Heart left ventricle (tissue), 16 donors: ENCODE results near the gene CCDC146. TPM values are rescaled to one million over a fixed set of nuclear protein-coding genes. Genes with fewer than 3 reads are reported as not detected.
A peak's percentile ranks its signal among the peaks of the same experiment; 100 is the strongest.

Source experiments
- ATAC-seq, 4 donors: fragments of 200-7000 bp; cut with Tn5 transposase; one replicate each; pipeline ENCODE4 v1.9.1; 2020 to 2022; ENCODE audit warnings: moderate library complexity in 4 of 4, mild to moderate bottlenecking in 3 of 4, moderate number of reproducible peaks in 1 of 4
- DNase-seq, 5 donors: peaks; one replicate each; pipeline ENCODE4 v3.0.0-alpha.2; 2020
- H3K27ac ChIP-seq, 12 donors: fragments of 200-600 bp; sonication (generic) in 4 of 12; one replicate each; pipeline versions ENCODE4 v1.5.0 to v1.8.0; 2016 to 2022; ENCODE audit warnings: mild to moderate bottlenecking in 2 of 12
- H3K27me3 ChIP-seq, 9 donors: fragments of 200-600 bp; sonication (generic) in 2 of 9; one replicate each; pipeline versions ENCODE4 v1.5.1 to v1.8.0; 2016 to 2022; ENCODE audit warnings: mild to moderate bottlenecking in 3 of 9
- H3K36me3 ChIP-seq, 9 donors: fragments of 200-600 bp; sonication (generic) in 2 of 9; one replicate each; pipeline versions ENCODE4 v1.5.0 to v1.8.0; 2018 to 2022; ENCODE audit warnings: mild to moderate bottlenecking in 2 of 9
- H3K4me1 ChIP-seq, 12 donors: fragments of 200-600 bp; sonication (generic) in 4 of 12; one replicate each; pipeline versions ENCODE4 v1.5.0 to v1.8.0; 2016 to 2022; ENCODE audit warnings: mild to moderate bottlenecking in 3 of 12
- H3K4me3 ChIP-seq, 12 donors: fragments of 200-600 bp; sonication (generic) in 4 of 12; one replicate each; pipeline versions ENCODE4 v1.5.0 to v1.8.0; 2017 to 2022; ENCODE audit warnings: mild to moderate bottlenecking in 9 of 12, moderate library complexity in 4 of 12
- H3K9me3 ChIP-seq, 12 donors: fragments of 200-600 bp; sonication (generic) in 4 of 12; one replicate each; pipeline versions ENCODE4 v1.5.0 to v1.8.0; 2016 to 2022; ENCODE audit warnings: mild to moderate bottlenecking in 1 of 12
- CTCF ChIP-seq, 12 donors: fragments of 200-600 bp; sonication (generic) in 4 of 12; IDR thresholded peaks; one replicate each; pipeline versions ENCODE4 v1.5.0 to v1.8.0; 2018 to 2022; ENCODE audit warnings: antibody characterized with exemption in 12 of 12, mild to moderate bottlenecking in 5 of 12
- POLR2A ChIP-seq, 2 donors: fragments of 450-650 bp; IDR thresholded peaks; one replicate each; pipeline ENCODE4 v1.6.1; 2017; ENCODE audit warnings: antibody characterized with exemption in 2 of 2, mild to moderate bottlenecking in 2 of 2, moderate library complexity in 2 of 2
- WGBS, 4 donors: extraction: QIAGEN DNeasy Blood & Tissue Kit in 2 of 4; methylation state at CpG; one replicate each; pipeline versions ENCODE4 v1.1.5 to v1.1.7; 2013 to 2018; 5-methylcytosine and 5-hydroxymethylcytosine counted together
- intact Hi-C, 10 donors: fragments of 100-400 bp; cut with DNase I; formaldehyde crosslinking; loops; one replicate each; pipeline versions ENCODE4 v1.11.1 to v1.14.2; 2022
- polyA plus RNA-seq, 2 donors: library from polyadenylated mRNA; stranded (reverse); fragments of 200-250 nt; gene quantifications; one replicate each; pipeline ENCODE4 v1.2.3, GENCODE V29; 2013
- total RNA-seq, 9 donors: library from RNA; depleted of rRNA in 2 of 9; stranded (reverse); fragments of >200 nt in 2 of 9; fragmentation: NEBNext Ultra II Directional in 3 of 9; extraction: Animal tissue kit (Norgen Biotek cat#: 25700) in 3 of 9; gene quantifications; one replicate each; pipeline versions ENCODE4 v1.1.0 to v1.2.4, GENCODE V29; 2016 to 2023
- donor health status: ischemic (EF 13 %, LVEDD 7.1; RV severe dilation, severe dysfunction).
- donor health status: healthy with polysubstance abuse.
- donor health status: DM: no; HTN: yes; CAD: no.
- donor health status: DM: no; HTN: no; CAD: no.
- donor health status: ischemic (EF 25% LVEDD 6.9; RV normal size, moderate dysfunction).
- donor health status: ischemic (EF 25% LVEDD 5.7; RV mildly dilated, moderate dysfunction).
- donor health status: healthy.
- donor health status: DM: yes; HTN: yes; CAD: no.
- donor health status: ischemic (EF 35%, LVEDD 5.7; RV mildly dilated, moderate dysfunction).
- donor health status: nonischemic (EF 11% LVEDD 7.7; RV severe dilation, severe dysfunction).
- donor health status: DM: yes; HTN: yes; CAD: no.
- donor health status: PGD.
- donor health status: ischemic (EF 29% LVEDD 5.4; RV normal size, mild dysfunction).
- donor health status: nonischemic (EF 23%, LVEDD 6.1; RV moderate dilation, normal function).

CCDC146 gene
- total and polyA plus RNA-seq, 11 donors, result 2.1 to 13.3 (median 6.6) TPM

GRCh38 chr7:77253151-77253550 is 130.7 kb downstream of the CCDC146 start:
- no peak for DNase-seq
- H3K4me1 ChIP-seq, result peaks cover 0 to 14% (median 0%) of the 10 kb centered on the region in 12 donors
- peaks cover 0 to 4% (median 0%) of the 10 kb centered on the region in 9 donors for H3K36me3 ChIP-seq
- no peak overlapping the region for H3K27ac ChIP-seq
- H3K27me3 ChIP-seq, result no peaks in the 10 kb centered on the region
- H3K9me3 ChIP-seq, result no peaks in the 10 kb centered on the region
- intact Hi-C loops, result loop anchor here in 2 of 10 donors (5.0 kb wide), 2 partner anchors 69 to 74 kb away; no protein-coding TSS in a partner anchor
- TF ChIP-seq POLR2A (IDR thresholded peaks at IDR 0.05) (no peak), CTCF (IDR thresholded peaks at IDR 0.05) (no peak)
- ATAC-seq, result no peak
- no peak overlapping the region for H3K4me3 ChIP-seq
- 66 to 75% (median 68%) methylated on average over 3 of the region's 3 CpGs for WGBS, 4 donors

- no peaks in the 10 kb centered on the region for H3K9me3 ChIP-seq
- no peak for ATAC-seq
- intact Hi-C loops, result loop anchor here in 2 of 10 donors (5.0 kb wide), 2 partner anchors 68 to 73 kb away; no protein-coding TSS in a partner anchor
- H3K27me3 ChIP-seq, result no peaks in the 10 kb centered on the region
- no peak overlapping the region for H3K27ac ChIP-seq
- peaks cover 0 to 16% (median 0%) of the 10 kb centered on the region in 12 donors for H3K4me1 ChIP-seq
- no peak for DNase-seq
- no peak overlapping the region for H3K4me3 ChIP-seq
- TF ChIP-seq CTCF (IDR thresholded peaks at IDR 0.05) (no peak), POLR2A (IDR thresholded peaks at IDR 0.05) (no peak)
- peaks cover 0 to 4% (median 0%) of the 10 kb centered on the region in 9 donors for H3K36me3 ChIP-seq
Measured at GRCh38 chr7:77254429-77254828, 132.0 kb downstream of the CCDC146 start.

- 87 to 91% (median 89%) methylated on average over 2 of the region's 2 CpGs for WGBS, 4 donors
- no peak for ATAC-seq
- intact Hi-C loops, result loop anchor here in 2 of 10 donors (5.0 kb wide), 2 partner anchors 67 to 72 kb away; no protein-coding TSS in a partner anchor
Measured at GRCh38 chr7:77254915-77255314, 132.5 kb downstream of the CCDC146 start.

GRCh38 chr7:77258014-77258413 is 135.6 kb downstream of the CCDC146 start:
- ATAC-seq, result peak in 2 of 4 donors; percentile 11 to 34
- TF ChIP-seq POLR2A (IDR thresholded peaks at IDR 0.05) (no peak), CTCF (IDR thresholded peaks at IDR 0.05) (no peak)
- 74 to 97% (median 91%) methylated on average over 1 of the region's 1 CpG for WGBS, 4 donors

More at GRCh38 chr7:77254915-77255314, 132.5 kb downstream of the CCDC146 start:
- Histone ChIP-seq H3K27ac (no peak overlapping the region), H3K9me3 (no peaks in the 10 kb centered on the region), H3K27me3 (no peaks in the 10 kb centered on the region), H3K36me3 (peaks cover 0 to 4% (median 0%) of the 10 kb centered on the region in 9 donors), H3K4me3 (no peak overlapping the region), H3K4me1 (peaks cover 0 to 16% (median 0%) of the 10 kb centered on the region in 12 donors)
- TF ChIP-seq POLR2A (IDR thresholded peaks at IDR 0.05), result no peak
- no peak for TF ChIP-seq CTCF (IDR thresholded peaks at IDR 0.05)
- DNase-seq, result no peak

More at GRCh38 chr7:77258014-77258413, 135.6 kb downstream of the CCDC146 start:
- Histone ChIP-seq H3K4me1 (peaks cover 0 to 5% (median 0%) of the 10 kb centered on the region in 12 donors), H3K9me3 (no peaks in the 10 kb centered on the region), H3K36me3 (peaks cover 0 to 4% (median 0%) of the 10 kb centered on the region in 9 donors), H3K27ac (peak overlapping the region in 1 of 12 donors; percentile 65), H3K4me3 (no peak overlapping the region), H3K27me3 (no peaks in the 10 kb centered on the region)
- DNase-seq, result no peak
- intact Hi-C loops, result no loop called here
